ACHN (cell line): ENCODE measurements around the gene EBI3.
A peak's percentile ranks its signal among the peaks of the same experiment; 100 is the strongest.
"Not testable (repeated sequence)": the region's sequence is repeated elsewhere in the genome, so short reads cannot be mapped to it uniquely, and the experiment has no call there.

Experiments used
- DNase-seq: peaks from one replicate; pipeline ENCODE4 v3.0.0-alpha.2; 2015
- in situ Hi-C: cut with HindIII; loops from 2 replicates; pipeline ENCODE4 v1.10.0; 2017; ENCODE audit warnings: low sequenced_read_pairs, low pct_ligation_motif_present, low pct_unique_long_range_greater_than_20kb

The EBI3 gene

GRCh38 chr19:4267101-4267900 lies 38.0 kb downstream of the EBI3 start:
- peak; percentile 70 for DNase-seq
- in situ Hi-C loops, result no loop called here

- no peak for DNase-seq
- in situ Hi-C loops, result no loop called here
These were observed 38.8 kb downstream of the EBI3 start for GRCh38 chr19:4267901-4268815.

GRCh38 chr19:4268816-4269430 lies 39.6 kb downstream of the EBI3 start:
- in situ Hi-C loops, result no loop called here
- DNase-seq, result no peak

- in situ Hi-C loops, result no loop called here
- no peak for DNase-seq
These were observed 43.6 kb downstream of the EBI3 start for GRCh38 chr19:4272894-4273293.

- in situ Hi-C loops, DNase-seq: not testable (repeated sequence)
These were observed 45.0 kb downstream of the EBI3 start for GRCh38 chr19:4274321-4274686.

GRCh38 chr19:4277191-4277696 lies 47.9 kb downstream of the EBI3 start:
- DNase-seq, result no peak
- in situ Hi-C loops, result no loop called here

- no peak for DNase-seq
- in situ Hi-C loops, result no loop called here
These were observed 48.7 kb downstream of the EBI3 start for GRCh38 chr19:4278010-4278409.

GRCh38 chr19:4278419-4279266 lies 49.3 kb downstream of the EBI3 start, which contains the start of gene SHD:
Gene SHD (plus strand): TSS chr19:4279266. CDS start chr19:4280064, 798 bp downstream.
- in situ Hi-C loops, result no loop called here
- no peak for DNase-seq

GRCh38 chr19:4279267-4279529 lies 49.9 kb downstream of the EBI3 start:
- in situ Hi-C loops, result no loop called here
- no peak for DNase-seq

GRCh38 chr19:4279530-4280422 lies 50.5 kb downstream of the EBI3 start:
- in situ Hi-C loops, result no loop called here
- no peak for DNase-seq

- in situ Hi-C loops, result no loop called here
These were observed 55.0 kb downstream of the EBI3 start for GRCh38 chr19:4284176-4284958.

GRCh38 chr19:4284974-4285373 lies 55.7 kb downstream of the EBI3 start:
- DNase-seq, result no peak
- in situ Hi-C loops, result no loop called here

More at GRCh38 chr19:4284176-4284958, 55.0 kb downstream of the EBI3 start:
- DNase-seq, result peak; percentile 15

- DNase-seq, in situ Hi-C loops: not testable (repeated sequence)
These were observed 56.8 kb downstream of the EBI3 start for GRCh38 chr19:4286141-4286540.
